Renal cortical epithelial cell (primary cell): ENCODE data around the gene RNF43. TPM values are rescaled to one million over a fixed set of nuclear protein-coding genes. Genes with fewer than 3 reads are reported as not detected.
A peak's percentile ranks its signal among the peaks of the same experiment; 100 is the strongest.

Source experiments
- DNase-seq: peaks from one replicate; pipeline ENCODE4 v3.0.0-alpha.2; 2011; ENCODE audit warnings: low read depth
- total RNA-seq: library from RNA; depleted of rRNA; stranded (reverse); fragments of >200 nt; gene quantifications from 2 replicates; pipeline ENCODE4 v1.2.3, GENCODE V29; 2014

The RNF43 gene
- 2.3 and 6.0 TPM in 2 replicates for total RNA-seq

- DNase-seq: peak; percentile 98
These were observed at the start of gene RNF43 for GRCh38 chr17:58417300-58418092. Gene RNF43 (minus strand): TSS chr17:58417534. CDS start chr17:58415577, 1,957 bp downstream.

- no peak for DNase-seq
These were observed 38.2 kb upstream of the RNF43 start for GRCh38 chr17:58455491-58455890.

GRCh38 chr17:58452738-58453137 lies 35.4 kb upstream of the RNF43 start:
- peak; percentile 11 for DNase-seq

- peak; percentile 82 for DNase-seq
These were observed 30.0 kb upstream of the RNF43 start for GRCh38 chr17:58447039-58447975.

- DNase-seq: no peak
These were observed 28.8 kb upstream of the RNF43 start for GRCh38 chr17:58446086-58446485.

- no peak for DNase-seq
These were observed 19.5 kb upstream of the RNF43 start for GRCh38 chr17:58436805-58437239.

- DNase-seq: no peak
These were observed 18.9 kb upstream of the RNF43 start for GRCh38 chr17:58436245-58436644.

- DNase-seq: no peak
These were observed 15.7 kb upstream of the RNF43 start for GRCh38 chr17:58432806-58433573.

- no peak for DNase-seq
These were observed 10.5 kb upstream of the RNF43 start for GRCh38 chr17:58427807-58428206.

GRCh38 chr17:58421711-58422110 lies 4.4 kb upstream of the RNF43 start:
- no peak for DNase-seq

GRCh38 chr17:58420827-58421226 lies 3.5 kb upstream of the RNF43 start:
- no peak for DNase-seq

GRCh38 chr17:58416937-58417299 lies 416 bp downstream of the RNF43 start:
- no peak for DNase-seq

- DNase-seq: no peak
These were observed 938 bp downstream of the RNF43 start for GRCh38 chr17:58416396-58416795.

- DNase-seq: no peak
These were observed 1.8 kb downstream of the RNF43 start for GRCh38 chr17:58415371-58416055.

- peak; percentile 66 for DNase-seq
These were observed 2.7 kb downstream of the RNF43 start for GRCh38 chr17:58414596-58414997.

- DNase-seq: no peak
These were observed 3.6 kb downstream of the RNF43 start for GRCh38 chr17:58413684-58414083.

GRCh38 chr17:58412961-58413586 lies 4.3 kb downstream of the RNF43 start:
- DNase-seq: peak; percentile 41

- DNase-seq: no peak
These were observed 5.2 kb downstream of the RNF43 start for GRCh38 chr17:58412064-58412703.

GRCh38 chr17:58411408-58411894 lies 5.9 kb downstream of the RNF43 start:
- no peak for DNase-seq
